Measurements from ENCODE around the gene PPP1R16B. TPM values are rescaled to one million over a fixed set of nuclear protein-coding genes. Genes with fewer than 3 reads are reported as not detected.

PPP1R16B gene
- total RNA-seq, 1 donor from 2014 or later: 135 TPM

- DNase-seq (ENCODE audit: low read depth in 2 of 2): no peak
Measured at GRCh38 chr20:38894091-38894847, 88.8 kb downstream of the PPP1R16B start.

- DNase-seq (ENCODE audit: low read depth in 2 of 2): no peak
Measured at GRCh38 chr20:38895098-38895949, 89.8 kb downstream of the PPP1R16B start.

- no peak for DNase-seq (ENCODE audit: low read depth in 2 of 2)
Measured at GRCh38 chr20:38896009-38896594, 90.6 kb downstream of the PPP1R16B start.

GRCh38 chr20:38897267-38897666, 91.8 kb downstream of the PPP1R16B start:
- DNase-seq (ENCODE audit: low read depth in 2 of 2): peak in 1 of 2 donors; percentile 65

GRCh38 chr20:38900606-38901005, 95.1 kb downstream of the PPP1R16B start:
- no peak for DNase-seq (ENCODE audit: low read depth in 2 of 2)

- no peak for DNase-seq (ENCODE audit: low read depth in 2 of 2)
Measured at GRCh38 chr20:38902601-38903000, 97.1 kb downstream of the PPP1R16B start.

GRCh38 chr20:38903335-38903734, 97.8 kb downstream of the PPP1R16B start:
- no peak for DNase-seq (ENCODE audit: low read depth in 2 of 2)

- DNase-seq (ENCODE audit: low read depth in 2 of 2): peak in 1 of 2 donors; percentile 37
Measured at GRCh38 chr20:38905375-38905774, 99.9 kb downstream of the PPP1R16B start.

GRCh38 chr20:38907918-38908677, 102.6 kb downstream of the PPP1R16B start:
- no peak for DNase-seq (ENCODE audit: low read depth in 2 of 2)

- no peak for DNase-seq (ENCODE audit: low read depth in 2 of 2)
Measured at GRCh38 chr20:38915355-38915754, 109.9 kb downstream of the PPP1R16B start.

GRCh38 chr20:38917657-38918056, 112.2 kb downstream of the PPP1R16B start:
- DNase-seq (ENCODE audit: low read depth in 2 of 2): no peak

GRCh38 chr20:38918172-38918571, 112.7 kb downstream of the PPP1R16B start:
- DNase-seq (ENCODE audit: low read depth in 2 of 2): no peak

- DNase-seq (ENCODE audit: low read depth in 2 of 2): no peak
Measured at GRCh38 chr20:38919683-38920082, 114.2 kb downstream of the PPP1R16B start.

- DNase-seq (ENCODE audit: low read depth in 2 of 2): no peak
Measured at GRCh38 chr20:38920411-38920810, 114.9 kb downstream of the PPP1R16B start.

GRCh38 chr20:38920851-38921250, 115.4 kb downstream of the PPP1R16B start:
- no peak for DNase-seq (ENCODE audit: low read depth in 2 of 2)

- DNase-seq (ENCODE audit: low read depth in 2 of 2): no peak
Measured at GRCh38 chr20:38924718-38925117, 119.2 kb downstream of the PPP1R16B start.

- DNase-seq (ENCODE audit: low read depth in 2 of 2): peak; percentile 97 to 99
Measured at GRCh38 chr20:38926142-38926933, 120.8 kb downstream of the PPP1R16B start, which contains the start of gene FAM83D. Gene FAM83D (plus strand): TSS chr20:38926417. CDS start chr20:38926443, 26 bp downstream.

GRCh38 chr20:38926934-38927616, 121.6 kb downstream of the PPP1R16B start:
- no peak for DNase-seq (ENCODE audit: low read depth in 2 of 2)

GRCh38 chr20:38927902-38928578, 122.5 kb downstream of the PPP1R16B start:
- no peak for DNase-seq (ENCODE audit: low read depth in 2 of 2)

- no peak for DNase-seq (ENCODE audit: low read depth in 2 of 2)
Measured at GRCh38 chr20:38930242-38930569, 124.7 kb downstream of the PPP1R16B start.

All from dermis microvascular lymphatic vessel endothelial cell (primary cell).